Middle frontal gyrus (tissue), 1 donor: ENCODE results near the gene LRRTM1.

Experiments used
- DNase-seq: peaks from one replicate; pipeline ENCODE4 v3.0.0-alpha.2; 2015; ENCODE audit warnings: low spot score; ENCODE audit errors: extremely low spot score

Gene LRRTM1, protein sequence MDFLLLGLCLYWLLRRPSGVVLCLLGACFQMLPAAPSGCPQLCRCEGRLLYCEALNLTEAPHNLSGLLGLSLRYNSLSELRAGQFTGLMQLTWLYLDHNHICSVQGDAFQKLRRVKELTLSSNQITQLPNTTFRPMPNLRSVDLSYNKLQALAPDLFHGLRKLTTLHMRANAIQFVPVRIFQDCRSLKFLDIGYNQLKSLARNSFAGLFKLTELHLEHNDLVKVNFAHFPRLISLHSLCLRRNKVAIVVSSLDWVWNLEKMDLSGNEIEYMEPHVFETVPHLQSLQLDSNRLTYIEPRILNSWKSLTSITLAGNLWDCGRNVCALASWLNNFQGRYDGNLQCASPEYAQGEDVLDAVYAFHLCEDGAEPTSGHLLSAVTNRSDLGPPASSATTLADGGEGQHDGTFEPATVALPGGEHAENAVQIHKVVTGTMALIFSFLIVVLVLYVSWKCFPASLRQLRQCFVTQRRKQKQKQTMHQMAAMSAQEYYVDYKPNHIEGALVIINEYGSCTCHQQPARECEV

GRCh38 chr2:80303909-80304837 lies at the start of gene LRRTM1:
TSS of gene LRRTM1 (minus strand) at chr2:80304752. CDS start at chr2:80303819, 933 bp downstream.
- no peak for DNase-seq

DNA sequence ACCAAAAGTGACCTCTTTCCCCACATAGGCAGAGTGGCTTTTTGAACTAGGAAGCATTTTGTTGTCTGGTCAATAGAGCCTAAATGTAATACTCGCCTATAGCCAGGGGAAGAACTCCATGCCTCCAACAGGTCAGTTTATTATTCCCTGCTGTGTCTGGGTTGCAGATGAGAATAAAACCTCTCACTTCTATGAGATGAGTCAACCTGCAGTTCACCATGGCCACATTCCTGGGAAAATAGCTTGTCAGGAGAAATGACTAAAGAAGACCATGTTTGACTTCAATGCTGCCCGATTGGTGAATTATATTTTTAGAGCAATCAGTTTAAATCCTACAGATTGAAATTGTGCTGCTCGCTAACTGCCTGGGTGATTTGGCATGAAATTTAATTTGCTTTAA lies 46.7 kb upstream of the LRRTM1 start:
- DNase-seq: no peak

DNA sequence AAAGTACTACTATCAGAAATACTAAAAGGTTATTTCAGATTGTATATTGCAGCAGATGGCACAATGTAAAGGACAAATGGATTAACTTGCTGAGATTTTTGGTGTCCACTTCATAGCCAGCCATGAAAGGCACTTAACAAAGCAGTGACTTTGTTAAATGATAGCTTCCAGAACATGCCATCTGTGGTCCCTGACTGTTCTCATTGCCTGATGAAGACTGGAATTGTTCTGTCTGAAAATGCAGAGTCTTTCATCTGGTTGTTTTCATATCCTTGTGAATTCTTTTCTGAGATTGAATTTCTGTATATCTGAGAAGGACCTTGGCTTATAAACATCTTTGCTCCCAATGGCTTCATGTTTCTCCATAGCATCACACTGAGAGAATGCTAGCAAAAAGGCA lies 44.4 kb upstream of the LRRTM1 start:
- no peak for DNase-seq

GRCh38 chr2:80348078-80348477 lies 43.5 kb upstream of the LRRTM1 start:
- DNase-seq: no peak

GRCh38 chr2:80340022-80340421 lies 35.5 kb upstream of the LRRTM1 start:
- no peak for DNase-seq

GRCh38 chr2:80338794-80339193 lies 34.2 kb upstream of the LRRTM1 start:
- no peak for DNase-seq

DNA sequence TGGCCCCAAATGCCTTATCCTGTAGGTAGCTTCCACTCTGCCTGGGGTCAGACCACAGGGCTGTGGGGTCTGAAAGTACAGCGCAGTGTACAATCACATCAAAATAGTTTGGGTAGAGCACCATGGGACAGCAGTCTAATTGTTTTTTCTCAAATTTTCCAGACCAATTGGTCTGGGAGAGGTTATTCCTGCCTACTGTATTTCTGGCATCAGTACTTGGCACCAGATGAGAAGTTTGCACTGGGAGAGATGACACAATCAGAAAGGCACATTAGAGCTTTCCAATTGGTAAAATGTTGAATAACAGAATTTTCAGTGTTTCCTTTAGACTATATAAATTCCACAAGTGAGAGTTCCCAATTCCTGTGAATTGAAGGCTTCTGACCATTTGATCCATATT lies 30.9 kb upstream of the LRRTM1 start:
- no peak for DNase-seq

GRCh38 chr2:80333886-80334285 lies 29.3 kb upstream of the LRRTM1 start:
- no peak for DNase-seq

DNA sequence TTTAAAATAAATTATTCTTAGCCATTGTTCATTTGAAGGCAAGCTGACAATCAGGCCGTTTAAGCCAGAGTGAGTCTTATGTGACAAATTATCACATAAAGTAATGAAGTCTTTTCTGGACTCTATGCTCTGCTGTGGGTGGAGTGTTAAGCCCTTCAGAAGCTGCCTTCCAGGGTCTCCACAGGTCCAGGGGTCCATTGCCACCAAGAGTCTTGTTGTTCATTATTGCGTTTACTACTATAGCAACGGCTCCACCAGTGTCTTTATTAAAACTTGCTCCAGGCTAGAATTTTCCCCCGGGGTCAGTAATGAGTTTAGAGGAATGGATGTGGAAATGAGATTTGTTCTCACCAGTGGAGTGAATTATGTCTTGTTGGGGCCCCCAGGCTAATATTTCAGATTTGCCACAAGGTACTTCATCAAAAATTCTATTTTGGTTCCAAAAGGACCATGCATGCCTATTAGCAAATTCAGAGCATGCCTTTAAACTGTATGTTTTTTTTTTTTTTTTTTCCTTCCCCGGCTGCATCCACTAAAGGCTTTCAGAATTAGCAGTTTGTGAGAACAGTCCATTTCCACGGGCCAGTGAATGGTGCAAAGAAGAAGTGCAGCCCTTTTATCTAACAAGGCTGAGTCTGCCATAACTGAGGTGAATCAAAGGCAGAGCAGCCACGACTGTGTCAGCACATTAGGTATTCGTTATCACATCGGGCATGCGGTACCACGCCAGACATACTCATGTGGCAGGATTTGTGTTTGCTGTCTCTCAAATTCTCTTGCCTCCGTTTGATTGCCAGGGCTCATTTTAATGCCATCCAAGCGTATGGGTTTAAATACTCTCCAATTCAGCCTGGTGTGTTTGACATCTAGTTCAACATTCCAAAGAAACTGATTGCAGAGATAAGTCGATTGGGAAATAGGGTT lies 26.2 kb upstream of the LRRTM1 start:
- no peak for DNase-seq

DNA sequence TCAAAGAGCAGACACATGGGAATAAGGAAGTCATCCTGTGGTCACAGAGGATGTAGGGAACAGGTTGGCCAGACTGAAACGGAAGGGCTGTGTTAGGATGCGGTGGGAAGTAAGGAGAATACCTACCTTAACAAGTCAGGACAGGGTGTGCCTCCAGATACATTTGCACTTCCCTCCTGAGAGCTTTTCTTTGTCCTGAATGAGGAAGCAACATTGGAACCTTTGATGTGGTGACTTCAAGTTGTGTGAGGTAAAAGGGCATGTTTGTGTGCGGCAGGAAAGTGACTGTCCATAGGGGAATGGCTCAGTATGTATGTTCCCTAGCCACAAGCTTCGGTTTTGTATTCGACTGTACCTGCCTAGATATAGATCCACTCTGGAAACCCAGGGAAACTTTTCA lies 24.9 kb upstream of the LRRTM1 start:
- DNase-seq: no peak

DNA sequence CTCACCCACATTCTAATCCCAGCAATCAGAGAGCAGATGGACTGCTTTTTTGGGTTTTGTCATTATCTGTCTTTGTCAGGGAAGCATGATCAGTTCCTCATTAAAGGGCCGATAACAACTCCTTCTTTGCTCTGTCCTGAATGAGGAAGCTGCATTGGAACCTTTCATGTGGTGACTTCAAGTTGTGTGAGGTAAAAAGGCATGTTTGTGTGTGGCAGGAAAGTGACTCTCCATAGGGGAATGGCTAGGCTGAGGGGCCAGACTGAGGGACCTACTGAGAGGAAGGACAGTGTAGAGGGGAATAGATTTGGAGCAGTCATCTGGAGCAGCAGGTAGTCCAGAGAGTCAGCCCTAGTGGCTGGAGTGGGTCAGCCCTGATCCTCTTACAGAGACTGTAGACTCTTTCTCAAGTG lies 23.6 kb upstream of the LRRTM1 start:
- no peak for DNase-seq

DNA sequence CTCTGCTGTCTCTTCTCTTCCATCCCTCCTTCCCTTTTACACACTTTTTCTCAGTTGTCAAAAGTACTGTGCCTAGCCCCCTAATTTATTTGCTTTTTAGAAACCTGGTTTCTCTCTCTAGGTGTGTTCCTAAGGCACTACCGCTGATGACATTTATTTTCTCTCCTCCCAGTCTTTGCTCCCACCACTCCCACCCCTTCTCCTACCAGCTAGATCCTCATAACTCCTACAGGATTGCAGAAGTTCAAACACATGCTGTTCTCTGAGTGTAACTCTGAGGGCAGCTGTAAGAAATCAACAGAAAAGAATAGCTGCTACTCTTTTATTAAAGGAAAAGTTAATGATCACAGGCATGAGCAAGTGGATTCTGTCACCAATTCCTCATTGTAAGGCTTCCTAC lies 22.3 kb upstream of the LRRTM1 start:
- DNase-seq: no peak

GRCh38 chr2:80326214-80326613 lies 21.7 kb upstream of the LRRTM1 start:
- DNase-seq: peak; percentile 25

- DNase-seq: no peak
Measured at GRCh38 chr2:80324525-80324924, 20.0 kb upstream of the LRRTM1 start.

DNA sequence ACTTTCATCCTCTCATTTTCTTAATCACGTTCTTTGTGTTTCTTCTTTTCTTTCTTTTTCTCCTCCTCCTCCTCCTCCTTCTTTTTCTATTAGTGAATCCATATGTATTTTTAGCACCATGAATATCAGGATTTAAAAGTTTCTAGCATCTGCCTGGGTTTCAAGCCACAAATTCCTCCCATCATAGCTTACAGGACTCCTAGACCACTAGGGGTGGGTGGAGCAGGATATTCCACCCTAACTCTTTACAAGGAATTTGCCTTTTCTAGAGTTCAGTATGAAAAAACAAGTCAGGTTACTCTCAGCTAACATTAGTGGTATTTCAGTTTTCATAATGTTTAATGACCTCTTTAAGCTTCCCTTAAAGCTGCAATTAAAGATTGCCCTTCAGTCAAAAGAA lies 19.1 kb upstream of the LRRTM1 start:
- no peak for DNase-seq

- DNase-seq: no peak
Measured at GRCh38 chr2:80322958-80323357, 18.4 kb upstream of the LRRTM1 start.

GRCh38 chr2:80322311-80322920 lies 17.9 kb upstream of the LRRTM1 start:
- DNase-seq: no peak

- no peak for DNase-seq
Measured at GRCh38 chr2:80312282-80312839, 7.8 kb upstream of the LRRTM1 start.

- DNase-seq: no peak
Measured at GRCh38 chr2:80311304-80311703, 6.8 kb upstream of the LRRTM1 start.
